Measurements from ENCODE around the gene TPRA1. TPM values are rescaled to one million over a fixed set of nuclear protein-coding genes. Genes with fewer than 3 reads are reported as not detected.
"Not testable (repeated sequence)": the region's sequence is repeated elsewhere in the genome, so short reads cannot be mapped to it uniquely, and the experiment has no call there.

Gene TPRA1
- total and polyA plus RNA-seq, 9 donors = 19.1 to 27.9 (median 22.0) TPM

GRCh38 chr3:127606981-127607595 is 16.6 kb upstream of the TPRA1 start:
- H3K9me3 ChIP-seq (replicated peaks; ENCODE audit: control insufficient read depth, low read depth, low read length) = no peaks in the 10 kb centered on the region
- no peak for DNase-seq
- H3K36me3 ChIP-seq (ENCODE audit: control insufficient read depth, insufficient read depth, low read length) = peaks cover 66% of the 10 kb centered on the region
- H3K4me1 ChIP-seq (ENCODE audit: control insufficient read depth, insufficient read depth, low read length) = peaks cover 24% of the 10 kb centered on the region
- H3K27ac ChIP-seq (ENCODE audit: low read length) = no peak overlapping the region
- no peaks in the 10 kb centered on the region for H3K27me3 ChIP-seq (ENCODE audit: control insufficient read depth, insufficient read depth, low read length)
- H3K4me3 ChIP-seq (ENCODE audit: low read length) = no peak overlapping the region
- WGBS (ENCODE audit: insufficient coverage) = 82% methylated on average over 14 of the region's 17 CpGs

DNA sequence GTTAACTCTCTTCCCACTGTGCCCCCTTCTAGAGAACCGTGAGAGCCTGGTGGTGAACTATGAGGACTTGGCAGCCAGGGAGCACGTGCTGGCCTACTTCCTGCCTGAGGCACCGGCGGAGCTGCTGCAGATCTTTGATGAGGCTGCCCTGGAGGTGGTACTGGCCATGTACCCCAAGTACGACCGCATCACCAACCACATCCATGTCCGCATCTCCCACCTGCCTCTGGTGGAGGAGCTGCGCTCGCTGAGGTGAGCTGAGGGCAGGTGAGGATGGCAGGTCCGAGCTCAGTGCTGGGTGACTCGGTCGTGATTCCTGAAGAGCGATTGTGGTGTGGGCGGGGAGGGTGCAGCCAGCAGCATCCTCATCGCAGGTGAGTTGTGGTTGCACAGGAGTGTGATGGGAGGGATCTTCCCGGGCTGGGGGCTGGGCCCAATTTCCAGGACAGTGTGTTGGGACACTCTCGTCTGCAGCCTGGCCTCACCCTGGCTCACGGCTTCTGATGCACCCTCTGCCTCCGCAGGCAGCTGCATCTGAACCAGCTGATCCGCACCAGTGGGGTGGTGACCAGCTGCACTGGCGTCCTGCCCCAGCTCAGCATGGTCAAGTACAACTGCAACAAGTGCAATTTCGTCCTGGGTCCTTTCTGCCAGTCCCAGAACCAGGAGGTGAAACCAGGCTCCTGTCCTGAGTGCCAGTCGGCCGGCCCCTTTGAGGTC is 15.7 kb upstream of the TPRA1 start:
- Histone ChIP-seq H3K4me1 (ENCODE audit: control insufficient read depth, insufficient read depth, low read length) (peaks cover 24% of the 10 kb centered on the region), H3K27me3 (ENCODE audit: control insufficient read depth, insufficient read depth, low read length) (no peaks in the 10 kb centered on the region), H3K36me3 (ENCODE audit: control insufficient read depth, insufficient read depth, low read length) (peaks cover 64% of the 10 kb centered on the region), H3K9me3 (replicated peaks; ENCODE audit: control insufficient read depth, low read depth, low read length) (no peaks in the 10 kb centered on the region), H3K27ac (ENCODE audit: low read length) (no peak overlapping the region), H3K4me3 (ENCODE audit: low read length) (no peak overlapping the region)
- peak; percentile 27 for DNase-seq
- WGBS (ENCODE audit: insufficient coverage) = 89% methylated on average over 17 of the region's 24 CpGs

DNA sequence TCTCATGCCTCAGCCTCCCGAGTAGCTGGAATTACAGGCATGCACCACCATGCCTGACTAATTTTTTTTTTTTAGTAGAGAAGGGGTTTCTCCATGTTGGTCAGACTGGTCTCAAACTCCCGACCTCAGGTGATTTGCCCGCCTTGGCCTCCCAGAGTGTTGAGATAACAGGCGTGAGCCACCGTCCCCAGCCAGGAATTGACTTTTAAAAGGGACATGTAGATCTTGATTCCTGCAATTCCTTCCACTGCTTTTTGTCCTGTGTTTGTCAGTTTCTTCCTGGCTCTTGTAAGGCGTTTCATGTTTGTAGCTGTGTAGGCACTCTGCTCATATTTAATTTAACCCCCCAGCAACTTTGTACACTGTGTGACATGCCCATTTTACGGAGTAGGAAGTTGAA is 15.0 kb upstream of the TPRA1 start:
- H3K9me3 ChIP-seq (replicated peaks; ENCODE audit: control insufficient read depth, low read depth, low read length); H3K27ac ChIP-seq (ENCODE audit: low read length); H3K27me3 ChIP-seq (ENCODE audit: control insufficient read depth, insufficient read depth, low read length); DNase-seq; H3K4me3 ChIP-seq (ENCODE audit: low read length): not testable (repeated sequence)
- WGBS (ENCODE audit: insufficient coverage) = 100% methylated on average over 1 of the region's 7 CpGs
- Histone ChIP-seq H3K36me3 (ENCODE audit: control insufficient read depth, insufficient read depth, low read length) (peaks cover 59% of the 10 kb centered on the region), H3K4me1 (ENCODE audit: control insufficient read depth, insufficient read depth, low read length) (peaks cover 25% of the 10 kb centered on the region)

- no peak overlapping the region for H3K4me3 ChIP-seq (ENCODE audit: low read length)
- H3K9me3 ChIP-seq (replicated peaks; ENCODE audit: control insufficient read depth, low read depth, low read length) = no peaks in the 10 kb centered on the region
- 93% methylated on average over 29 of the region's 41 CpGs for WGBS (ENCODE audit: insufficient coverage)
- peaks cover 30% of the 10 kb centered on the region for H3K4me1 ChIP-seq (ENCODE audit: control insufficient read depth, insufficient read depth, low read length)
- H3K36me3 ChIP-seq (ENCODE audit: control insufficient read depth, insufficient read depth, low read length) = peaks cover 60% of the 10 kb centered on the region
- H3K27me3 ChIP-seq (ENCODE audit: control insufficient read depth, insufficient read depth, low read length) = no peaks in the 10 kb centered on the region
- H3K27ac ChIP-seq (ENCODE audit: low read length) = no peak overlapping the region
- no peak for DNase-seq
Observed at GRCh38 chr3:127604546-127605165, 14.1 kb upstream of the TPRA1 start.

- H3K36me3 ChIP-seq (ENCODE audit: control insufficient read depth, insufficient read depth, low read length) = peaks cover 60% of the 10 kb centered on the region
- H3K27me3 ChIP-seq (ENCODE audit: control insufficient read depth, insufficient read depth, low read length) = no peaks in the 10 kb centered on the region
- H3K4me1 ChIP-seq (ENCODE audit: control insufficient read depth, insufficient read depth, low read length) = peaks cover 36% of the 10 kb centered on the region
- no peaks in the 10 kb centered on the region for H3K9me3 ChIP-seq (replicated peaks; ENCODE audit: control insufficient read depth, low read depth, low read length)
- no peak for DNase-seq
- 84% methylated on average over 5 of the region's 7 CpGs for WGBS (ENCODE audit: insufficient coverage)
- H3K4me3 ChIP-seq (ENCODE audit: low read length) = no peak overlapping the region
- H3K27ac ChIP-seq (ENCODE audit: low read length) = no peak overlapping the region
Observed at GRCh38 chr3:127604035-127604434, 13.5 kb upstream of the TPRA1 start.

- 95% methylated on average over 2 of the region's 6 CpGs for WGBS (ENCODE audit: insufficient coverage)
- Histone ChIP-seq H3K4me3 (ENCODE audit: low read length) (no peak overlapping the region), H3K27me3 (ENCODE audit: control insufficient read depth, insufficient read depth, low read length) (no peaks in the 10 kb centered on the region), H3K36me3 (ENCODE audit: control insufficient read depth, insufficient read depth, low read length) (peaks cover 36% of the 10 kb centered on the region), H3K9me3 (replicated peaks; ENCODE audit: control insufficient read depth, low read depth, low read length) (no peaks in the 10 kb centered on the region), H3K4me1 (ENCODE audit: control insufficient read depth, insufficient read depth, low read length) (peaks cover 22% of the 10 kb centered on the region), H3K27ac (ENCODE audit: low read length) (no peak overlapping the region)
- no peak for DNase-seq
Observed at GRCh38 chr3:127600749-127601456, 10.4 kb upstream of the TPRA1 start.

- Histone ChIP-seq H3K27ac (ENCODE audit: low read length) (peak overlapping the region; percentile 67), H3K4me1 (ENCODE audit: control insufficient read depth, insufficient read depth, low read length) (peaks cover 22% of the 10 kb centered on the region), H3K36me3 (ENCODE audit: control insufficient read depth, insufficient read depth, low read length) (peaks cover 19% of the 10 kb centered on the region), H3K27me3 (ENCODE audit: control insufficient read depth, insufficient read depth, low read length) (peaks cover 2% of the 10 kb centered on the region), H3K4me3 (ENCODE audit: low read length) (peak overlapping the region; percentile 71), H3K9me3 (replicated peaks; ENCODE audit: control insufficient read depth, low read depth, low read length) (no peaks in the 10 kb centered on the region)
- DNase-seq = no peak
- 57% methylated on average over 9 of the region's 14 CpGs for WGBS (ENCODE audit: insufficient coverage)
Observed at GRCh38 chr3:127598841-127599570, 8.5 kb upstream of the TPRA1 start.

DNA sequence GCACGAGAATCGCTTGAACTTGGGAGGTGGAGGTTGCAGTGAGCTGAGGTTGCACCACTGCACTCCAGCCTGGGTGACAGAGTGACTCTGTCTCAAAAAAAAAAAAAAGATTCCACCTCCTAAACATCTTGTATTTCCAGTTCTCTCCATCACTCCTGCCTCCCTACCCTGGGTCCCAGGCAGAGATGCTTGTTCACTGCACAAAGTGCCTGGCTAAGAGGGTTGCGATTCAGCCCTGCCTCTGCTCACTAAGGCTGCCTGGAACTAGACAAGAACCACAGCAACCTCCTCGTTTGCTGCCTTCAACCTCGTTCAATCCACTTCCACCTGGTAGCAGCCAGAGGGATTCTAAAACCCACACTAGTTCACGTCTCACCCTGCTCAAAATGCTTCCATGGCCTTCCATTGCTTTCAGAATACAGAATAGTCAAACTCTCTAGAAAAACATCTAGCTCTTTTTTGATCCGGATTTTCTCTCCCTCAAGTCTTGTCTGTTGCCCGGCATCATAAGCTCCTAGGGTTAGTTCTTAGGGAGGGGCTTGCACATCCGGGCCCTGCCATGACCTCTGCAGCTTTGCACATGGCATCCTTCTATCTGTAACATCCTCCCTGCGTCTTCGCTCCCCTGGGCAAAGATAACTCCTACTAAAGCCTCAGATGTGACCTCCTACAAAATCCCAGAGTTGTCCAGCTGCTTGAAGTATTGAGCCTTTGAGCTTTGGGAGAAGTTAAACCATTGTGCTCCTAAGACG is 6.7 kb upstream of the TPRA1 start:
- no peak overlapping the region for H3K4me3 ChIP-seq (ENCODE audit: low read length)

DNA sequence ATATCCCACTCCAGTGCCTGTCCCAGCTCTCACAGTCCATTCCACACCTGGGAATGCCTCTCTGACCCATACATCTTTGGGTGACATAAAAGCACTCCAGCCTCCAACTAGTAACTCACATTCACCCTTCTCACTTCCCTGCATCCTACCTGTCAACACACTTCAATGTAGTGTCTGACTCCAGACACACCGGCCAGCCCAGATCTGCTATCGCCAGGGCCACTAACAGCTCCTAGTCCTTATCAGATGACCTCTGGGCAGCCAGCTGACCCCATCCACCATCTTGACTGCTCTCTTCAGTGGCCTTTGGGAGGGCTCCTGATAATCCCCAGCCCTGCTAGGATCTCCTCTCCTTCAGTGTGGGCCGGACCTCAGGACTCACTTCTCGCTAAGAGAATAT is 4.8 kb upstream of the TPRA1 start:
- no peak overlapping the region for H3K4me3 ChIP-seq (ENCODE audit: low read length)
- no peaks in the 10 kb centered on the region for H3K9me3 ChIP-seq (replicated peaks; ENCODE audit: control insufficient read depth, low read depth, low read length)
- 22% methylated on average over 2 of the region's 4 CpGs for WGBS (ENCODE audit: insufficient coverage)
- H3K4me1 ChIP-seq (ENCODE audit: control insufficient read depth, insufficient read depth, low read length) = peaks cover 29% of the 10 kb centered on the region
- H3K27ac ChIP-seq (ENCODE audit: low read length) = no peak overlapping the region
- H3K27me3 ChIP-seq (ENCODE audit: control insufficient read depth, insufficient read depth, low read length) = peaks cover 2% of the 10 kb centered on the region
- DNase-seq = no peak
- H3K36me3 ChIP-seq (ENCODE audit: control insufficient read depth, insufficient read depth, low read length) = peaks cover 8% of the 10 kb centered on the region

More for the DNA sequence above, 6.7 kb upstream of the TPRA1 start:
- 75% methylated on average over 8 of the region's 12 CpGs for WGBS (ENCODE audit: insufficient coverage)
- H3K9me3 ChIP-seq (replicated peaks; ENCODE audit: control insufficient read depth, low read depth, low read length) = no peaks in the 10 kb centered on the region
- H3K4me1 ChIP-seq (ENCODE audit: control insufficient read depth, insufficient read depth, low read length) = peaks cover 22% of the 10 kb centered on the region
- H3K27ac ChIP-seq (ENCODE audit: low read length) = no peak overlapping the region
- H3K36me3 ChIP-seq (ENCODE audit: control insufficient read depth, insufficient read depth, low read length) = peaks cover 11% of the 10 kb centered on the region
- DNase-seq = no peak
- peaks cover 2% of the 10 kb centered on the region for H3K27me3 ChIP-seq (ENCODE audit: control insufficient read depth, insufficient read depth, low read length)
